ENCODE measurements around the gene TPPP3.

The TPPP3 gene

GRCh38 chr16:67404740-67405226, 11.5 kb upstream of the TPPP3 start:
- DNase-seq (ENCODE audit: low spot score), result no peak

- DNase-seq (ENCODE audit: low spot score), result no peak
Measured at GRCh38 chr16:67403976-67404555, 10.8 kb upstream of the TPPP3 start.

- no peak for DNase-seq (ENCODE audit: low spot score)
Measured at GRCh38 chr16:67400901-67401300, 7.6 kb upstream of the TPPP3 start.

GRCh38 chr16:67399749-67400704, 6.7 kb upstream of the TPPP3 start:
- no peak for DNase-seq (ENCODE audit: low spot score)

GRCh38 chr16:67399218-67399733, 6.0 kb upstream of the TPPP3 start:
- DNase-seq (ENCODE audit: low spot score), result no peak

GRCh38 chr16:67398546-67399217, 5.4 kb upstream of the TPPP3 start:
- no peak for DNase-seq (ENCODE audit: low spot score)

GRCh38 chr16:67397812-67398545, 4.7 kb upstream of the TPPP3 start:
- DNase-seq (ENCODE audit: low spot score), result no peak

- DNase-seq (ENCODE audit: low spot score), result no peak
Measured at GRCh38 chr16:67397036-67397801, 3.9 kb upstream of the TPPP3 start.

- DNase-seq (ENCODE audit: low spot score), result peak; percentile 53
Measured at GRCh38 chr16:67396159-67397035, 3.1 kb upstream of the TPPP3 start.

- no peak for DNase-seq (ENCODE audit: low spot score)
Measured at GRCh38 chr16:67395458-67396158, 2.3 kb upstream of the TPPP3 start.

GRCh38 chr16:67395105-67395457, 1.8 kb upstream of the TPPP3 start:
- DNase-seq (ENCODE audit: low spot score), result no peak

- DNase-seq (ENCODE audit: low spot score), result no peak
Measured at GRCh38 chr16:67394155-67395104, 1.1 kb upstream of the TPPP3 start.

- DNase-seq (ENCODE audit: low spot score), result no peak
Measured at GRCh38 chr16:67393788-67394154, 473 bp upstream of the TPPP3 start.

GRCh38 chr16:67392301-67393059, 818 bp downstream of the TPPP3 start:
- no peak for DNase-seq (ENCODE audit: low spot score)

GRCh38 chr16:67391424-67392300, 1.6 kb downstream of the TPPP3 start:
- peak; percentile 99 for DNase-seq (ENCODE audit: low spot score)

- no peak for DNase-seq (ENCODE audit: low spot score)
Measured at GRCh38 chr16:67390816-67391423, 2.4 kb downstream of the TPPP3 start.

Measured in globus pallidus (tissue), 1 donor.